AG09309 (cell line): Measurements from ENCODE around the gene EXOSC7.

Experiments used
- DNase-seq: peaks from one replicate; pipeline ENCODE4 v3.0.0-alpha.2; 2010; ENCODE audit warnings: low read depth
- H3K4me3 ChIP-seq: 2 replicates; pipeline ENCODE4 v1.5.1; 2011; ENCODE audit warnings: mild to moderate bottlenecking, low read depth, low read length, moderate library complexity; ENCODE audit not compliant: control insufficient read depth
- CTCF ChIP-seq: IDR thresholded peaks from 2 replicates; pipeline ENCODE4 v1.5.1; 2011; ENCODE audit warnings: mild to moderate bottlenecking, low read depth, low read length, inconsistent platforms; ENCODE audit not compliant: insufficient read depth, control insufficient read depth; ENCODE audit errors: missing control alignments

EXOSC7 gene

DNA sequence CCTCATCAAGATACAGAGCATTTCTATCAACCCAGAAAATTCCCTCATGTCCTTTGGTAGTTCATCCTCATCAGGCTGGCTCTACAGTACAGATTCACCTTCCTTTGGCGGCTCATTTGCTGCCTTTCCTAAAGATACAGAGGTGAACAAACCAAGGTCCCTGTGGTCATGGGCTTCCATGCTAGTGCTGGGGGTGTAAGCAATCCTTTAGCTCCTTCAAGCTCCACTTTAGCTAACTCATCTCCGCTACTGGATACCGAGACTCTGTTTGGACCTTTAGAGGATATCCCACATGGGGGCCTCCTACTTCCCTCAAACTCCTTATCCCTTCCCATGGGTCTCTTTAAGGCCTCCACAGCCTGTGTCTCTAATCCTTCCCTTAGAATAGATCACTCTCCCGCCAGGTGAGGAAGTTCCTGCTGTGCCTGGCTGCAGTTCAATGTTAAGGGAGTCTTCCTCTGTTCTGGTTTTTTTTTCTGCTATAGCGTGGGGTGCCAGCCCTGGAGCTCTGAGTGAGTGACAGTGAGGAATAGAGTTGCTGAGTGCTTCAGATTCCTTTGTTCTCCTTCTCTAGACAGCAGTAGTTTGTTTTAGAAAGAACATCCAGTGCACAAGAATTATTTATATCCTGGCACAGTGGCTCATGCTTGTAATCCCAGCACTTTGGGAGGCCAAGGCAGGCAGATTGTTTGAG, 80.7 kb downstream of the EXOSC7 start:
- no peak overlapping the region for H3K4me3 ChIP-seq
- no peak for TF ChIP-seq CTCF
- DNase-seq = no peak

DNA sequence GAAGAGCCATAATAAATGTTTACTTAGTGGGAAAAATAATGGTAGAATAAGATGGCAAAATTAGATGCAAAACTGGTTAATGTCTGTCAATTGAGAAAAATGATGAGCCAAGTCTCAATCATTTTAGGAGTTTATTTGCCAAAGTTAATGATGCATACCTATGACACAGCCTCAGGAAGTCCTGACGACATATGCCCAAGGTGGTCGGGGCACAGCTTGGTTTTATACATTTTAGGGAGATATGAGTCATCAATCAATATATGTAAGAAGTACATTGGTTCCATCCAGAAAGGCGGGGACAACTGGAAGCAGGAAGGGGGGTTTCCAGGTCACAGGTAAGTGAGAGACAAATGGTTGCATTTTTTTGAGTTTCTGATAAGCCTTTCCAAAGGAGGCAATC, 81.5 kb downstream of the EXOSC7 start:
- no peak for TF ChIP-seq CTCF
- DNase-seq = no peak

GRCh38 chr3:45059132-45059531, 83.1 kb downstream of the EXOSC7 start:
- no peak for DNase-seq
- no peak overlapping the region for H3K4me3 ChIP-seq
- TF ChIP-seq CTCF = no peak

More for the DNA sequence above, 81.5 kb downstream of the EXOSC7 start:
- H3K4me3 ChIP-seq = no peak overlapping the region

GRCh38 chr3:45060165-45060892, 84.3 kb downstream of the EXOSC7 start:
- no peak for TF ChIP-seq CTCF
- no peak for DNase-seq
- H3K4me3 ChIP-seq = no peak overlapping the region
